ENCODE data around the gene MACROD1. TPM values are rescaled to one million over a fixed set of nuclear protein-coding genes. Genes with fewer than 3 reads are reported as not detected.

Gene MACROD1
- total RNA-seq, 2 donors from 2014 or later = 31.6 to 47.0 TPM

- no peak for ATAC-seq
- intact Hi-C loops (cut with DNase I, micrococcal nuclease) = loop anchor here in 1 of 2 donors (5.0 kb wide), 1 partner anchor 148 kb away; no protein-coding TSS in a partner anchor
These were observed 161.9 kb downstream of the MACROD1 start for GRCh38 chr11:64003807-64004589.

GRCh38 chr11:64001484-64002420 lies 164.2 kb downstream of the MACROD1 start:
- DNase-seq (no peak), ATAC-seq (no peak)
- intact Hi-C loops (cut with DNase I, micrococcal nuclease) = loop anchor here in 1 of 2 donors (5.0 kb wide), 1 partner anchor 151 kb away; no protein-coding TSS in a partner anchor

More at GRCh38 chr11:64003807-64004589, 161.9 kb downstream of the MACROD1 start:
- DNase-seq = no peak

- intact Hi-C loops (cut with DNase I, micrococcal nuclease) = loop anchor here in 1 of 2 donors (5.0 kb wide), 1 partner anchor 151 kb away; no protein-coding TSS in a partner anchor
- peak in 1 of 2 donors; percentile 24 for DNase-seq
- no peak for ATAC-seq
These were observed 165.0 kb downstream of the MACROD1 start for GRCh38 chr11:64000740-64001483.

- ATAC-seq = peak; percentile 79
- intact Hi-C loops (cut with DNase I, micrococcal nuclease) = loop anchor here in 1 of 2 donors (5.0 kb wide), 1 partner anchor 152 kb away; no protein-coding TSS in a partner anchor
- peak in 1 of 2 donors; percentile 74 for DNase-seq
These were observed 165.7 kb downstream of the MACROD1 start for GRCh38 chr11:64000026-64000739.

GRCh38 chr11:63999349-64000025 lies 166.4 kb downstream of the MACROD1 start:
- peak; percentile 62 for ATAC-seq
- intact Hi-C loops (cut with DNase I, micrococcal nuclease) = loop anchor here (5.0 kb wide), 1 partner anchor 153 kb away; no protein-coding TSS in a partner anchor
- DNase-seq = peak; percentile 53 to 68

GRCh38 chr11:63998558-63999348 lies 167.2 kb downstream of the MACROD1 start:
- ATAC-seq = peak; percentile 4
- intact Hi-C loops (cut with DNase I, micrococcal nuclease) = loop anchor here in 1 of 2 donors (5.0 kb wide), 1 partner anchor 154 kb away; no protein-coding TSS in a partner anchor

GRCh38 chr11:63997801-63998337 lies 168.0 kb downstream of the MACROD1 start:
- ATAC-seq (no peak), DNase-seq (no peak)
- intact Hi-C loops (cut with DNase I, micrococcal nuclease) = loop anchor here in 1 of 2 donors (5.0 kb wide), 1 partner anchor 154 kb away; no protein-coding TSS in a partner anchor

More at GRCh38 chr11:63998558-63999348, 167.2 kb downstream of the MACROD1 start:
- no peak for DNase-seq

- intact Hi-C loops (cut with DNase I, micrococcal nuclease) = loop anchor here in 1 of 2 donors (5.0 kb wide), 1 partner anchor 155 kb away; no protein-coding TSS in a partner anchor
- DNase-seq = no peak
- no peak for ATAC-seq
These were observed 168.7 kb downstream of the MACROD1 start for GRCh38 chr11:63997104-63997700.

- DNase-seq (no peak), ATAC-seq (no peak)
- intact Hi-C loops (cut with DNase I, micrococcal nuclease) = loop anchor here in 1 of 2 donors (5.0 kb wide), 1 partner anchor 156 kb away; no protein-coding TSS in a partner anchor
These were observed 169.4 kb downstream of the MACROD1 start for GRCh38 chr11:63996512-63996911.

- intact Hi-C loops (cut with DNase I, micrococcal nuclease) = no loop called here
- DNase-seq (no peak), ATAC-seq (peak; percentile 41)
These were observed 171.9 kb downstream of the MACROD1 start for GRCh38 chr11:63993993-63994392.

- intact Hi-C loops (cut with DNase I, micrococcal nuclease) = no loop called here
- DNase-seq (no peak), ATAC-seq (no peak)
These were observed 172.8 kb downstream of the MACROD1 start for GRCh38 chr11:63993100-63993499.

GRCh38 chr11:63991558-63991957 lies 174.4 kb downstream of the MACROD1 start:
- DNase-seq (no peak), ATAC-seq (no peak)
- intact Hi-C loops (cut with DNase I, micrococcal nuclease) = no loop called here

GRCh38 chr11:63986932-63987513 lies 178.9 kb downstream of the MACROD1 start:
- ATAC-seq (no peak), DNase-seq (no peak)

GRCh38 chr11:63986156-63986931 lies 179.6 kb downstream of the MACROD1 start, which contains the start of gene OTUB1:
Gene OTUB1 (plus strand): TSS chr11:63986438. CDS start chr11:63986457, 19 bp downstream.
- ATAC-seq (peak; percentile 95), DNase-seq (peak; percentile 94 to 96)
- intact Hi-C loops (cut with DNase I, micrococcal nuclease) = no loop called here

More at GRCh38 chr11:63986932-63987513, 178.9 kb downstream of the MACROD1 start:
- intact Hi-C loops (cut with DNase I, micrococcal nuclease) = no loop called here

Measured in left colon (tissue), 2 donors.